D721Med (cell line): ENCODE measurements around the gene ZNF680.

Experiments used
- DNase-seq: peaks from one replicate; pipeline ENCODE4 v3.0.0; 2011; ENCODE audit warnings: low spot score; ENCODE audit not compliant: insufficient read length
- FAIRE-seq: peaks from 2 replicates; lab custom pipeline; 2011; peaks lifted over from hg19 to GRCh38; lab: Jason Lieb, UNC
- CTCF ChIP-seq: IDR thresholded peaks from 2 replicates; pipeline ENCODE4 v1.5.1; 2012; ENCODE audit warnings: mild to moderate bottlenecking, control low read depth; ENCODE audit not compliant: insufficient read depth; ENCODE audit errors: missing control alignments

ZNF680 gene

GRCh38 chr7:64521409-64521984 is 41.4 kb downstream of the ZNF680 start:
- FAIRE-seq (no peak), DNase-seq (no peak)
- TF ChIP-seq CTCF = no peak

- no peak for TF ChIP-seq CTCF
- peak; percentile 11 for FAIRE-seq
Observed at GRCh38 chr7:64516451-64516850, 46.4 kb downstream of the ZNF680 start.

GRCh38 chr7:64515781-64516180 is 47.1 kb downstream of the ZNF680 start:
- no peak for TF ChIP-seq CTCF
- DNase-seq = no peak
- no peak for FAIRE-seq

More at GRCh38 chr7:64516451-64516850, 46.4 kb downstream of the ZNF680 start:
- DNase-seq = no peak

- no peak for DNase-seq
- no peak for TF ChIP-seq CTCF
- FAIRE-seq = no peak
Observed at GRCh38 chr7:64515330-64515729, 47.5 kb downstream of the ZNF680 start.

GRCh38 chr7:64509583-64509982 is 53.3 kb downstream of the ZNF680 start:
- FAIRE-seq (no peak), DNase-seq (no peak)
- no peak for TF ChIP-seq CTCF

GRCh38 chr7:64504581-64505120 is 58.2 kb downstream of the ZNF680 start:
- DNase-seq (no peak), FAIRE-seq (no peak)

More at GRCh38 chr7:64504581-64505120, 58.2 kb downstream of the ZNF680 start:
- no peak for TF ChIP-seq CTCF
